RPMI7951 (cell line): Measurements from ENCODE around the gene ADTRP. TPM values are rescaled to one million over a fixed set of nuclear protein-coding genes. Genes with fewer than 3 reads are reported as not detected.

Experiments
- DNase-seq: peaks from one replicate; pipeline ENCODE4 v3.0.0-alpha.2; 2012; ENCODE audit warnings: low read depth
- total RNA-seq: library from RNA; depleted of rRNA; stranded (reverse); fragments of >200 nt; shearing (Covaris generic); gene quantifications from 2 replicates; pipeline ENCODE4 v1.2.3, GENCODE V29; 2014

ADTRP gene
- total RNA-seq, 1 experiment from 2014 or later: 0.48 TPM

GRCh38 chr6:11755725-11756124 is 22.9 kb downstream of the ADTRP start:
- no peak for DNase-seq

GRCh38 chr6:11754625-11755271 is 23.9 kb downstream of the ADTRP start:
- peak; percentile 51 for DNase-seq

- no peak for DNase-seq
These were observed 24.8 kb downstream of the ADTRP start for GRCh38 chr6:11753798-11754197.

- no peak for DNase-seq
These were observed 26.2 kb downstream of the ADTRP start for GRCh38 chr6:11752360-11752759.

- DNase-seq: no peak
These were observed 27.9 kb downstream of the ADTRP start for GRCh38 chr6:11750682-11751081.

- DNase-seq: no peak
These were observed 29.9 kb downstream of the ADTRP start for GRCh38 chr6:11748591-11749210.

- peak; percentile 56 for DNase-seq
These were observed 31.6 kb downstream of the ADTRP start for GRCh38 chr6:11747021-11747420.

- peak; percentile 96 for DNase-seq
These were observed 33.9 kb downstream of the ADTRP start for GRCh38 chr6:11744753-11745152.

- no peak for DNase-seq
These were observed 34.5 kb downstream of the ADTRP start for GRCh38 chr6:11744101-11744500.

GRCh38 chr6:11740875-11741274 is 37.7 kb downstream of the ADTRP start:
- DNase-seq: no peak

- no peak for DNase-seq
These were observed 39.8 kb downstream of the ADTRP start for GRCh38 chr6:11738661-11739375.

GRCh38 chr6:11738234-11738633 is 40.4 kb downstream of the ADTRP start:
- no peak for DNase-seq

GRCh38 chr6:11736601-11737000 is 42.0 kb downstream of the ADTRP start:
- DNase-seq: no peak

- no peak for DNase-seq
These were observed 43.6 kb downstream of the ADTRP start for GRCh38 chr6:11734861-11735613.

GRCh38 chr6:11732036-11732631 is 46.5 kb downstream of the ADTRP start:
- peak; percentile 83 for DNase-seq

GRCh38 chr6:11731423-11731822 is 47.2 kb downstream of the ADTRP start:
- peak; percentile 33 for DNase-seq

GRCh38 chr6:11730641-11731040 is 48.0 kb downstream of the ADTRP start:
- DNase-seq: no peak

- no peak for DNase-seq
These were observed 49.5 kb downstream of the ADTRP start for GRCh38 chr6:11729076-11729475.

- DNase-seq: no peak
These were observed 50.3 kb downstream of the ADTRP start for GRCh38 chr6:11727998-11728961.

- no peak for DNase-seq
These were observed 51.1 kb downstream of the ADTRP start for GRCh38 chr6:11727346-11727997.
